DOHH2 (cell line): ENCODE data around the gene TSHZ2.

Source experiments
- EZH2phosphoT487 ChIP-seq: fragments of 200-600 bp; sonication (generic); IDR thresholded peaks from 2 replicates; pipeline ENCODE4 v1.6.1; 2017; ENCODE audit warnings: borderline replicate concordance, mild to moderate bottlenecking, antibody characterized with exemption, low read length, moderate library complexity, mixed read lengths
- TF ChIP-seq, protein P1 (sequence below): fragments of 200-600 bp; sonication (generic); IDR thresholded peaks from one replicate; pipeline ENCODE4 v1.5.1; 2014; ENCODE audit warnings: antibody characterized with exemption, mild to moderate bottlenecking, low read depth, low read length; ENCODE audit not compliant: poor library complexity, severe bottlenecking

DNA sequence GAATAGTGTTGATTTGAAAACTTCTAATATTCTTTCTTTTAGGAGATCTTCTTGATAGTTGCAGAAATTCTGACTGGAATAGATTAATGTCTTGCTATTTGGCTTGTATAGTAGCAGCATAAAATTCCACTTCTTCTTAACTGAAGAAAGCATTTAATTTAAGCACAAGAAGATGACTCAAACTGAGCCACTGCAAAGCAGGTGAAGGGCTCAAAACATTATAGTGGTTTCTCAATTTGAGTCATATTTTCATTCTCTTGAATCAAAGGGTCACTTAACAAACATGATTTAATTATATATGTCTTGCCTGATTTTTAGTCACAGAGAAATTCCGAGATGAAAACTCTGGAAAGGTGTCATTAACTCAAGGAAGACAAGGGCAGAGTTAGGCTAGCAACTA, 382.2 kb downstream of the TSHZ2 start:
- TF ChIP-seq, protein P1, sequence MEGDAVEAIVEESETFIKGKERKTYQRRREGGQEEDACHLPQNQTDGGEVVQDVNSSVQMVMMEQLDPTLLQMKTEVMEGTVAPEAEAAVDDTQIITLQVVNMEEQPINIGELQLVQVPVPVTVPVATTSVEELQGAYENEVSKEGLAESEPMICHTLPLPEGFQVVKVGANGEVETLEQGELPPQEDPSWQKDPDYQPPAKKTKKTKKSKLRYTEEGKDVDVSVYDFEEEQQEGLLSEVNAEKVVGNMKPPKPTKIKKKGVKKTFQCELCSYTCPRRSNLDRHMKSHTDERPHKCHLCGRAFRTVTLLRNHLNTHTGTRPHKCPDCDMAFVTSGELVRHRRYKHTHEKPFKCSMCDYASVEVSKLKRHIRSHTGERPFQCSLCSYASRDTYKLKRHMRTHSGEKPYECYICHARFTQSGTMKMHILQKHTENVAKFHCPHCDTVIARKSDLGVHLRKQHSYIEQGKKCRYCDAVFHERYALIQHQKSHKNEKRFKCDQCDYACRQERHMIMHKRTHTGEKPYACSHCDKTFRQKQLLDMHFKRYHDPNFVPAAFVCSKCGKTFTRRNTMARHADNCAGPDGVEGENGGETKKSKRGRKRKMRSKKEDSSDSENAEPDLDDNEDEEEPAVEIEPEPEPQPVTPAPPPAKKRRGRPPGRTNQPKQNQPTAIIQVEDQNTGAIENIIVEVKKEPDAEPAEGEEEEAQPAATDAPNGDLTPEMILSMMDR, result no peak
- no peak for TF ChIP-seq EZH2phosphoT487
